HFF-Myc (cell line): ENCODE data around the gene WSB1.
"Not testable (repeated sequence)": the region's sequence is repeated elsewhere in the genome, so short reads cannot be mapped to it uniquely, and the experiment has no call there.

Experiments
- DNase-seq: peaks from one replicate; pipeline ENCODE4 v3.0.0-alpha.2; 2011; ENCODE audit warnings: low read depth; ENCODE audit errors: extremely low read depth
- H3K4me3 ChIP-seq: replicated peaks from 2 replicates; pipeline ENCODE4 v1.5.1; 2011; ENCODE audit warnings: low read depth, mild to moderate bottlenecking, control low read depth, low read length
- TF ChIP-seq, protein P1 (sequence below): IDR thresholded peaks from 2 replicates; pipeline ENCODE4 v1.5.1; 2012; ENCODE audit warnings: mild to moderate bottlenecking, low read depth, low read length, control low read depth; ENCODE audit errors: missing control alignments

WSB1 gene

DNA sequence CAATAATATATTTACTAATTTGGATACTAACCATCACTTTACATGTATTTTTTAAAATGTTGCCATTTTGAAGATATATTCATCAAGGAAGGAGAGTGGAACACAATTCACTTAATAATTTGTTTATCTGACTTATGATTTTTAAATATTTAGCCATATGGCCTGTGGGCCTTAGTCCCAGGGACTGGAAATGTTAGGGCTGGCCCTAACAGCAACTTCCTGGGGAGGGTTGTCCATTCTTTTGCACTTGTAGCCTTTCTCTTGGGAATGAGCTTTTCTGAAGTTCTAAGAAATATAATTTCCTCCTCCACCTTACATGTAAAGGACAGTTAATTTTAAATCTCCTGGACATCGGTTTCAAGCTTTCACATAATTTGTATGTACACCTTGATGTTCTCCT, 27.7 kb upstream of the WSB1 start:
- no peak overlapping the region for H3K4me3 ChIP-seq
- TF ChIP-seq, protein P1, sequence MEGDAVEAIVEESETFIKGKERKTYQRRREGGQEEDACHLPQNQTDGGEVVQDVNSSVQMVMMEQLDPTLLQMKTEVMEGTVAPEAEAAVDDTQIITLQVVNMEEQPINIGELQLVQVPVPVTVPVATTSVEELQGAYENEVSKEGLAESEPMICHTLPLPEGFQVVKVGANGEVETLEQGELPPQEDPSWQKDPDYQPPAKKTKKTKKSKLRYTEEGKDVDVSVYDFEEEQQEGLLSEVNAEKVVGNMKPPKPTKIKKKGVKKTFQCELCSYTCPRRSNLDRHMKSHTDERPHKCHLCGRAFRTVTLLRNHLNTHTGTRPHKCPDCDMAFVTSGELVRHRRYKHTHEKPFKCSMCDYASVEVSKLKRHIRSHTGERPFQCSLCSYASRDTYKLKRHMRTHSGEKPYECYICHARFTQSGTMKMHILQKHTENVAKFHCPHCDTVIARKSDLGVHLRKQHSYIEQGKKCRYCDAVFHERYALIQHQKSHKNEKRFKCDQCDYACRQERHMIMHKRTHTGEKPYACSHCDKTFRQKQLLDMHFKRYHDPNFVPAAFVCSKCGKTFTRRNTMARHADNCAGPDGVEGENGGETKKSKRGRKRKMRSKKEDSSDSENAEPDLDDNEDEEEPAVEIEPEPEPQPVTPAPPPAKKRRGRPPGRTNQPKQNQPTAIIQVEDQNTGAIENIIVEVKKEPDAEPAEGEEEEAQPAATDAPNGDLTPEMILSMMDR: no peak
- no peak for DNase-seq

DNA sequence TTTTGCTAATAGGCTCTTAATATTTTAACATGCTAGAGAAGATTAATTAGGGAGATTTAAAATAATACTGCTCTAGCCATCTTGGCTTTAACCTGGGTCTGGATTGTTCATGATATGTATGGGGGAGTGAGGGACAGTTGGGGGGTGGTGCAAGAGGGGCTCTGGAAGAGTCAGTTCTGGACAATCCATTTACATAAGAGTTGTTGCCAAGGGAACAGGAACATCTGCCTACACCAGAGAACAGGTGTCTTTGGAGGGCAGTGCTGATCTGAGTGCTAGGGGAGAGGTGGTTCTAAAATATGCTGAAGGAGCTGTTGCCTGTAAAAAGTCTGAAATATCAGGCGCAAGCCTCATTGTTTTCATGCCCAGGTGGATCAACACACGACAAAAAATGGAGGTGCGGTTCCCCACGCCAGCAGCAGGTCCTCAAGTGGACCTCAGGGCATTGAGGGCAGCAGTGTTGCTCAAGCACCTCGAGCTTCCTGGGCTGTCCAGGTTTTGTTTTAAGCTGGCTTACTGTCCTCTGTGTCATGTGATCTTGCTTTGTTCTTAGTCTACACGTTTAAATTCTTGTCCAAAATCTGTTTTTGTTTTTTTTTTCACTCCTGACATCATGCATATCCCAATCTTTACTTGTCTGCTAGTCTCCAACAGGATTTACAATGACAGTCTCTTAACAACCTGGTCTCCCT, 25.4 kb upstream of the WSB1 start:
- TF ChIP-seq, protein P1: no peak
- H3K4me3 ChIP-seq: no peak overlapping the region
- DNase-seq: no peak

DNA sequence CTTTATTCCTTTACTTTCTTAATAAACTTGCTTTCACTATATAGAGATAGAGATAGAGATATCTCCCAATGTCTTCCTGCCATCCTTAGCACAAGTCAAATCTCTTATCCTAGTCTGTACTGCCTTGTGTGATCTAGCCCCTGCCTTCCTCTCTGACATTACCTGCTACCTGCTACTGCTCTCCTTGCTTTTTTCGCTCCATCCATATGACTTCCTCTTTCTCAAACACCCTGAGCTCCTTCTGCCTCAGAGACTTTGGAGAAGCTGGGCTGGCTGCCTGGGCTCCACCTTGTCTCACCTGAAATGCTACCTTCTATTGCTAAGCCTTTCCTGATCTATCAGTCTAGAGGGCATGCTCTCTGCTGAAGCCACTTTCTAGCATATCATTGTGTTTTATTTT, 24.7 kb upstream of the WSB1 start:
- no peak overlapping the region for H3K4me3 ChIP-seq
- TF ChIP-seq, protein P1: no peak
- DNase-seq: no peak

DNA sequence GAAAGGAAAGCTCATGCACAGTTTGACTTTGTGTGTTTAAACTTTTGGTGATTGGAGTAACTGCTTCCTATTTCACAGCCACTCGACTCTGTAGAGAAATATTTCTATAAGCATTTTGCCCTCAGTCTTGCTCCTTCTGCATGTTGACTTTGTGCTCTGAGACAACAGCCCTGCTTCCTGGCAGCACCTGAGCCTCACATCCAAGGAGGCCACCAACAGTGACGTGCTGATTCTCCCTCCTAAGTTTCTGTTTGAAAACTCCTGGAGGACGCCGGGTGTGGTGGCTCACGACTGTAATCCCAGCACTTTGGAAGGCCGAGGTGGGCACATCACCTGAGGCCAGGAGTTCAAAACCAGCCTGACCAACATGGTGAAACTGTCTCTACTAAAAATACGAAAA, 23.9 kb upstream of the WSB1 start:
- DNase-seq: no peak
- TF ChIP-seq, protein P1: no peak
- H3K4me3 ChIP-seq: no peak overlapping the region

DNA sequence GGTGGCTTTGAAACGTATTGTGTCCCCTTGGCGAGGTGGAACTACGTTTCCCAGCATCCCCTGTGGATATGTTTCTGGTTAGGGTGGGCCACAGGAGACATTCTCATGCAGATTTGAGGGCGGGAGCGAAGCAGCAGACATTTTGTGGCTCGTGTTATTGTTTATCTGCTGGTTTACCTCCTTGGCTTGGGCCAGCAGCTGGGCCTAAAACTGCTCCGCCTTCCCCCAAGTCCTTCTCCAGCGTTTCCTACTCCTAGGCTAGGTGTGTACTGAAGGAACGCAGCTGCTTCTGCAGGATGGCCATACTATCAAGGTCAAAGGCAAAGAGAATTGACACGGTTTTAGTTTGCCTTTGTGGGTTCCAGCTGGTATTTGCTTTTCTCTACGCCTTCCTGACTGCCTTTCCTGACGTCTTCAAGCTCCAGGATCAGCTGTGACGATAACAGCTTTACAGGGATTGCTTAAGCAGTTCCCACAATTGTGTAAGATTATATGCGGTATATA, 17.2 kb upstream of the WSB1 start:
- no peak overlapping the region for H3K4me3 ChIP-seq
- no peak for DNase-seq
- TF ChIP-seq, protein P1: no peak

DNA sequence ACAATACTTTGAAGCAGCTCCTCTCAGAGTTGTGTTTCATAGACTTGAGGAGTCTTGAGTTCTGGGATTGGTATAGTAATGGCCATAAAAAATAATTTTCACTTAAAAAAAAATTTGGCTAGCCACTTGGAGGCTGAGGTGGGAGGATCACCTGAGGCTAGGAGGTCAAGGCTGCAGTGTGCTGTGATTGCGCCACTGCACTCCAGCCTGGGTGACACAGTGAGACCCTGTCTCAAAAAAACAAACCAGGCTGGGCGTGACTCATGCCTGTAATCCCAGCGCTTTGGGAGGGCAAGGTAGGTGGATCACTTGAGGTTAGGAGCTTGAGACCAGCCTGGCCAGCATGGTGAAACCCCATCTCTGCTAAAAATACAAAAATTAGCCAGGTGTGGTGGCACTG, 14.8 kb upstream of the WSB1 start:
- not testable (repeated sequence) for H3K4me3 ChIP-seq, DNase-seq

DNA sequence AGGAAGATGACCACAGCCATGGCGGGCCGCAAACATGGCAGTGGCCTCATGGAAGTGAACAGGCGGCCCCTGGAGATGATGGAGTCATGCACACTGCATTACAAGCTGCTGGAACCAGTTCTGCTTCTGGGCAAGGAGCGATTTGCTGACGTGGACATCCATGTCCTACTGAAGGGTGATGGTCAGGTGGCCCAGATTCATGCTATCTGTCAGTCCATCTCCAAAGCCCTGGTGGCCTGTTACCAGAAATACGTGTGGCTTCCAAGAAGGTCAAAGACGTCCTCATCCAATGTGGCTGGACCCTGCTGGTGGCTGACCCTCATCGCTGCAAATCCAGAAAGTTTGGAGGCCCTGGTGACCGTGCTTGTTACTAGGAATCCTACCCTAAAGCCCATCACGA, 13.4 kb upstream of the WSB1 start:
- no peak overlapping the region for H3K4me3 ChIP-seq
- TF ChIP-seq, protein P1: no peak
- no peak for DNase-seq
